HG02943 (cell line): ENCODE results near the gene GABRR2.

Source experiments
- ATAC-seq: cut with Tn5 transposase; IDR thresholded peaks from one replicate; pipeline ENCODE4 v1.9.1; 2021; ENCODE audit warnings: mild to moderate bottlenecking, low read depth, moderate library complexity; ENCODE audit not compliant: unreplicated experiment

GABRR2 gene

GRCh38 chr6:89315249-89315885, at the start of gene GABRR2:
TSS of gene GABRR2 (minus strand) at chr6:89315299. CDS start at chr6:89315165, 134 bp downstream.
- no peak for ATAC-seq

GRCh38 chr6:89364586-89364985, 49.5 kb upstream of the GABRR2 start:
- no peak for ATAC-seq

- ATAC-seq, result no peak
Measured at GRCh38 chr6:89361171-89361570, 46.1 kb upstream of the GABRR2 start.

GRCh38 chr6:89360415-89360999, 45.4 kb upstream of the GABRR2 start:
- ATAC-seq, result no peak

GRCh38 chr6:89359561-89359960, 44.5 kb upstream of the GABRR2 start:
- no peak for ATAC-seq

- ATAC-seq, result peak; percentile 60
Measured at GRCh38 chr6:89357390-89357789, 42.3 kb upstream of the GABRR2 start.

GRCh38 chr6:89356642-89357170, 41.6 kb upstream of the GABRR2 start:
- ATAC-seq, result no peak

- no peak for ATAC-seq
Measured at GRCh38 chr6:89355511-89356194, 40.6 kb upstream of the GABRR2 start.

- ATAC-seq, result no peak
Measured at GRCh38 chr6:89353702-89354392, 38.7 kb upstream of the GABRR2 start.

GRCh38 chr6:89353118-89353556, 38.0 kb upstream of the GABRR2 start:
- no peak for ATAC-seq

- ATAC-seq, result peak; percentile 43
Measured at GRCh38 chr6:89352278-89353117, 37.4 kb upstream of the GABRR2 start, which contains the start of gene UBE2J1. TSS of gene UBE2J1 (minus strand) at chr6:89352722. CDS start at chr6:89352569, 153 bp downstream.

GRCh38 chr6:89351671-89352277, 36.7 kb upstream of the GABRR2 start:
- no peak for ATAC-seq

GRCh38 chr6:89350281-89350966, 35.3 kb upstream of the GABRR2 start:
- ATAC-seq, result peak; percentile 43

GRCh38 chr6:89348372-89348771, 33.3 kb upstream of the GABRR2 start:
- ATAC-seq, result no peak

- ATAC-seq, result no peak
Measured at GRCh38 chr6:89347825-89348224, 32.7 kb upstream of the GABRR2 start.

GRCh38 chr6:89346433-89346832, 31.3 kb upstream of the GABRR2 start:
- ATAC-seq, result no peak

GRCh38 chr6:89339565-89339964, 24.5 kb upstream of the GABRR2 start:
- no peak for ATAC-seq

GRCh38 chr6:89335164-89335563, 20.1 kb upstream of the GABRR2 start:
- ATAC-seq, result no peak

- no peak for ATAC-seq
Measured at GRCh38 chr6:89330910-89331309, 15.8 kb upstream of the GABRR2 start.
